Fibroblast of lung (primary cell): Measurements from ENCODE around the gene RIC8A. TPM values are rescaled to one million over a fixed set of nuclear protein-coding genes. Genes with fewer than 3 reads are reported as not detected.

Source experiments
- DNase-seq, 2 donors: peaks; one replicate each; pipeline versions ENCODE4 v3.0.0 to v3.0.0-alpha.2; 2010; ENCODE audit warnings: low read depth in 2 of 2
- H2AFZ ChIP-seq: 2 replicates; pipeline ENCODE4 v1.5.1; 2012; ENCODE audit warnings: low read length, control low read depth, inconsistent platforms
- H3K27ac ChIP-seq: 2 replicates; pipeline ENCODE4 v1.5.1; 2011; ENCODE audit warnings: low read length, control low read depth; ENCODE audit not compliant: insufficient read depth
- H3K27me3 ChIP-seq: 2 replicates; pipeline ENCODE4 v1.5.1; 2011; ENCODE audit warnings: mild to moderate bottlenecking, low read length; ENCODE audit not compliant: control insufficient read depth, insufficient read depth
- H3K36me3 ChIP-seq: 2 replicates; pipeline ENCODE4 v1.5.1; 2011; ENCODE audit warnings: low read length; ENCODE audit not compliant: control insufficient read depth, insufficient read depth
- H3K4me1 ChIP-seq: 2 replicates; pipeline ENCODE4 v1.5.1; 2011; ENCODE audit warnings: low read length; ENCODE audit not compliant: control insufficient read depth, insufficient read depth; ENCODE audit errors: extremely low read depth
- H3K4me2 ChIP-seq: 2 replicates; pipeline ENCODE4 v1.5.1; 2011; ENCODE audit warnings: low read length, control low read depth; ENCODE audit not compliant: insufficient read depth; ENCODE audit errors: extremely low read depth
- H3K4me3 ChIP-seq, 4 experiments: fragments of 200-600 bp in 1 of 4; sonication (generic) in 1 of 4; replicated peaks in 1 of 4; 2 replicates each; pipeline ENCODE4 v1.5.1; 2011 to 2016; ENCODE audit warnings: low read length in 4 of 4, low read depth in 3 of 4, mild to moderate bottlenecking in 3 of 4, control low read depth in 2 of 4, inconsistent platforms in 1 of 4, mixed read lengths in 1 of 4; ENCODE audit not compliant: insufficient read depth in 1 of 4; ENCODE audit errors: control extremely low read depth in 1 of 4
- H3K79me2 ChIP-seq: 2 replicates; pipeline ENCODE4 v1.5.1; 2012; ENCODE audit warnings: mild to moderate bottlenecking, low read length, inconsistent platforms; ENCODE audit not compliant: control insufficient read depth, insufficient read depth
- H3K9ac ChIP-seq: 2 replicates; pipeline ENCODE4 v1.5.1; 2011; ENCODE audit warnings: mild to moderate bottlenecking, low read length, control low read depth; ENCODE audit not compliant: insufficient read depth
- H3K9me3 ChIP-seq: 2 replicates; pipeline ENCODE4 v1.5.1; 2012; ENCODE audit warnings: low read depth, low read length; ENCODE audit not compliant: control insufficient read depth, insufficient read depth
- H4K20me1 ChIP-seq: 2 replicates; pipeline ENCODE4 v1.5.1; 2011; ENCODE audit warnings: low read length; ENCODE audit not compliant: control insufficient read depth, insufficient read depth; ENCODE audit errors: extremely low read depth
- CTCF ChIP-seq, 2 donors: IDR thresholded peaks in 1 of 2; conservative IDR thresholded peaks in 1 of 2; 1 replicate in 1 of 2; 2 replicates in 1 of 2; pipeline ENCODE4 v1.5.1; 2011 to 2012; ENCODE audit warnings: low read length in 2 of 2, control low read depth in 1 of 2, inconsistent platforms in 1 of 2, low read depth in 1 of 2, mild to moderate bottlenecking in 1 of 2
- EZH2 ChIP-seq: IDR thresholded peaks from 2 replicates; pipeline ENCODE4 v1.5.1; 2012; ENCODE audit warnings: low read length, control low read depth, mild to moderate bottlenecking; ENCODE audit errors: missing control alignments
- polyA plus RNA-seq, 2 donors: library from polyadenylated mRNA; depleted of rRNA in 1 of 2; stranded (reverse) in 1 of 2; unstranded in 1 of 2; fragments of >200 nt; gene quantifications; 2 replicates each; pipeline ENCODE4 v1.2.1, GENCODE V29; 2011 to 2012; ENCODE audit warnings: missing spikeins in 1 of 2
- total RNA-seq: library from RNA; depleted of rRNA; stranded (reverse); fragments of >200 nt; gene quantifications from 2 replicates; pipeline ENCODE4 v1.2.1, GENCODE V29; 2014

RIC8A gene
- total and polyA plus RNA-seq, 2 donors (not counting 1 experiment from before 2014, with no cell fraction given): 106 to 230 TPM

DNA sequence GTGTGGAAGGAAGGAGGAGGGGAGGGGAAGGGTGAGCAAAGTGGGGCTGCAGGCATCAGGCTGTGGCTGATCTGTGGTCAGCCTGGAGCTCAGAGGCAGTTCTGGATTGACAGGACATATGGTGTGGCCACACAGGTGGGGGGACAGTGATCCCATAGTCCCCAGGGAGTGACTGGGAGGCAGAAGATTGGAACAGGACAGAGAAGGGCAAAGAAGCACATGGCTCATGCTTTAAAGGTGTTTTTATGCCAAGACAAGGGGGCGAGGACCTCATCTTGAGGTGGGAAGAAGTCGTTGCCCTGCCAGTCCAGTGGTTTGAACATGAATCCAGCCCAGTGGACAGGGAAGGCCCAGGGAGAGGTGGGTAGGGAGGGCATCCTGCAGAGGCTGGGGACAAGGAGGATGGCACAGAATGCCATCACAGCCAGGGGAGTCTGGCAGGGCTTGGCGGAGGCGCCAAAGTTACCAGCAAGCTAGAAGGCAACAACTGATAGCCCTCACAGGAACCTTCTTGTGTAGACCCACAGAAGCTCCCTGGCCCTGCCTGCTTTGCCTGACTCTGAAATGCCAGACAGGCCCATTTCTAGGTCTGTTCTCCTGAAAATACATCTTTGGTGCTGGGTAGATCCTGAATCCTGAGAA is 3.4 kb upstream of the RIC8A start:
- H3K4me2 ChIP-seq: no peak overlapping the region
- TF ChIP-seq CTCF (conservative IDR thresholded peaks at IDR 0.05 in 1 of 2, IDR thresholded peaks at IDR 0.05 in 1 of 2; ENCODE audit: low read depth in 1 of 2, low read length in 2 of 2) (no peak), EZH2 (no peak)
- H3K36me3 ChIP-seq: peaks cover 19% of the 10 kb centered on the region
- no peak overlapping the region for H3K4me3 ChIP-seq
- H4K20me1 ChIP-seq: no peaks in the 10 kb centered on the region
- no peak overlapping the region for H2AFZ ChIP-seq
- no peaks in the 10 kb centered on the region for H3K27me3 ChIP-seq
- H3K9me3 ChIP-seq: no peaks in the 10 kb centered on the region
- H3K4me1 ChIP-seq: peaks cover 6% of the 10 kb centered on the region
- peaks cover 46% of the 10 kb centered on the region for H3K79me2 ChIP-seq
- no peak overlapping the region for H3K27ac ChIP-seq
- no peak overlapping the region for H3K9ac ChIP-seq
- DNase-seq: no peak

DNA sequence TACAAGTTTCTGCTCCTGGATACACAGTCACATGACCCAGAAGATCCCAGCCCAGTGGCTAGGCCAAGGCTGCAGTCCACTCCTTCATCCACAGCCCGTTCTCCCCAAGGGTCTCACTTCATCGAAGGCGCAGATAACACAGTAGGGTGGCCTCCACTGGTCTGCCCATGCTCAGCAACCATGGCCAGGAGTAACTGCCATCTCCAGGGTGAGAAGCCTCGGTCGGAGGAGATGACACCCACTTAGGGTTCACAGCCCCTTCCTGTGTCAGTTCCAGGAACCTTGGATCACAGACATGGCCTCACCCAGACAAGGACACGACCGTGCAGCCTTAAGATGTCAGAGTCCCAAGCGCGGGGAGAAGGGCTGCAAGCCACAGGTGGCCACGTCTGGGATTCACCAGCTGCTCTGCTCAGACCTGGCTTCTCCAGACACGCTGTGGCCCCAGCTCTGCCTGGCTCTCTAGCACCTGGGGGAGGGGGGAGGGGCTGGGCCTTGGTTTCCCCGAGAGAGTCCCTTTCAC is 2.9 kb upstream of the RIC8A start:
- H3K9ac ChIP-seq: no peak overlapping the region
- H3K27ac ChIP-seq: no peak overlapping the region
- no peaks in the 10 kb centered on the region for H4K20me1 ChIP-seq

More for the DNA sequence above, 2.9 kb upstream of the RIC8A start:
- TF ChIP-seq CTCF (conservative IDR thresholded peaks at IDR 0.05 in 1 of 2, IDR thresholded peaks at IDR 0.05 in 1 of 2; ENCODE audit: low read depth in 1 of 2, low read length in 2 of 2) (no peak), EZH2 (no peak)
- no peak overlapping the region for H2AFZ ChIP-seq
- H3K79me2 ChIP-seq: peaks cover 52% of the 10 kb centered on the region
- peaks cover 20% of the 10 kb centered on the region for H3K36me3 ChIP-seq
- no peaks in the 10 kb centered on the region for H3K9me3 ChIP-seq
- peaks cover 9% of the 10 kb centered on the region for H3K4me1 ChIP-seq
- no peak overlapping the region for H3K4me2 ChIP-seq
- no peaks in the 10 kb centered on the region for H3K27me3 ChIP-seq
- H3K4me3 ChIP-seq: no peak overlapping the region
- DNase-seq: no peak
